HG03469 (cell line): ENCODE results near the gene VPS13D.
"Not testable (repeated sequence)": the region's sequence is repeated elsewhere in the genome, so short reads cannot be mapped to it uniquely, and the experiment has no call there.

Source experiments
- ATAC-seq: cut with Tn5 transposase; IDR thresholded peaks from one replicate; pipeline ENCODE4 v1.9.1; 2021; ENCODE audit warnings: mild to moderate bottlenecking, moderate library complexity, moderate number of reproducible peaks; ENCODE audit not compliant: unreplicated experiment

VPS13D gene

DNA sequence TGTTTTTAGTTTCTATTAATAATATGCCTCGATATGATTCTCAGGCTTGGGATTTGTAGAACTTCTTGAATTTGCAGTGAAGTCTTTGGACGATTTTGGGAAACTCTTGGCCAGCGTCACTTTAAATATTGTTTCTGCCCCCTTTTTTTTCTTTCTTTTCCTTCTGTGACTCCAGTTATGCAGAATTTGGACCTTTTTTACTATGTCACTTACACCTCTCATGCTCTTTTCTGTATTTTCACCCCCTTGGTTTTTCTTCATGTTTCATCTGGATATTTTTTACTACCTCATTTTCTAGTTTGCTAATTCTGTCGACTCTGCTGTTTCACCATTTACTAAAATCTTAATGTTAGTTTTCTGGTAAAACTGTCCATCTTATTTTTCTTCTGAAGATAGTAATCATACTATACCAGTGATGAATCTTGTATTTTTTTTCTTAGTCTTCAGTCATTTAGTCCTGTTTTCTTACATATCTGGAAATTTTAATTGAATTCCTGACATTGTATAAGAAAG, 214.6 kb downstream of the VPS13D start:
- no peak for ATAC-seq

- ATAC-seq: no peak
These were observed 215.4 kb downstream of the VPS13D start for GRCh38 chr1:12445257-12445656.

DNA sequence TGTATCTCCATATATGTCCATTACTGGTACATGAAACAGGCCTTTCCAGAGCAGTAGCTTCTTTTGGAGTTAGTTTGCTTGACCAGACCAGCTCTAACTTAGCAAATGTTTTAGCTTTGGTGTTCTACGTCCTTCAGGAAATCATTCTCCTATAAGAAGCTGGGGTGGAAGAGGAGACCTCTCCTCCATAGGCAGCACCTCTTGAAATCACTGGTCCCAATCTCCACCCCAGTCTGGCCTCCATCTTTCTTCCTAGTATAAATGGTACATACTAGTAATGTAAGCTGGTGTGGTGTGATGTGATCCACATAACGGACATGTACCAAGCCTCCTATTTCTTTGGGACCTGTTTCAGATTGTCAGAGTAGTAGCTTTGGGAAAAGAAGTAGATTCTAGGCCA, 216.8 kb downstream of the VPS13D start:
- no peak for ATAC-seq

- no peak for ATAC-seq
These were observed 217.5 kb downstream of the VPS13D start for GRCh38 chr1:12447307-12447706.

GRCh38 chr1:12447849-12448312, 218.1 kb downstream of the VPS13D start:
- ATAC-seq: no peak

GRCh38 chr1:12448746-12449177, 218.9 kb downstream of the VPS13D start:
- no peak for ATAC-seq

- no peak for ATAC-seq
These were observed 220.4 kb downstream of the VPS13D start for GRCh38 chr1:12450090-12450755.

DNA sequence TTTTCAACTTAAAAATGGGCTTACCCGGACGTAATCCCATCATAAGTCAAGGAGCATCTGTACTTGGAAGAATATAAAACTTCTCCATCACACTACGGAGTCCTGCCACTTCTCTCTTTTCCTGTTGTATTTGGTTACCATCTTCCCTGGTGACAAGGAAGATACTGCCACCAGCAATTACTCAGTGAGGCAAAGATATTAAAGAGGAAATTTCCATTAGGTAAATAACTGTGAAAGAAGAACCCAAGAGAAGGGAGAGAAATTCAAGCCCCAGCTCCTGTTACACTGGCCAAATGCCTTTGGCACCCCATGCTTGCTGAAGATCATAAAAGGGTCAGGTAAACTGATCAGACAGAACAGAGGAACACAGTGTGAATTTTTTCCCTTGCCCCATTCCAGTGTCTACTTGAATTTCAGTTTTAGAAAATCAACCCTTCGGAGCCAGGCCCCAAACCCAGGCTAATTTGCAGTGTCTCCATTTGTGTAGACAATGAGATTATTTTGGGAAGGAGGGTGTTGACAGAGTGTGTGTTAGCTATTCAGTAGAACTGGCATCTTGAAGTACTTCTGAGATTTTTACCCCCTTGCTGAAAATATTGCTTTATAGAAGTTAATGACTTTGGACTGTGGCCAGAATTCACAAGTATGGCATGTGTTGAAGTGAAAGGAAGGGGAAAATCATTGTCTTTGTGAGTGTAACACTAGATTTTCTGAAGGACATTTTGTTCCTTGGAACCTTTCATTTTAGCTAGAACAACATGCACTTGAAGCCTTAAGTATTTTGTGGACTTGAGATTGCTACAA, 221.1 kb downstream of the VPS13D start:
- no peak for ATAC-seq

DNA sequence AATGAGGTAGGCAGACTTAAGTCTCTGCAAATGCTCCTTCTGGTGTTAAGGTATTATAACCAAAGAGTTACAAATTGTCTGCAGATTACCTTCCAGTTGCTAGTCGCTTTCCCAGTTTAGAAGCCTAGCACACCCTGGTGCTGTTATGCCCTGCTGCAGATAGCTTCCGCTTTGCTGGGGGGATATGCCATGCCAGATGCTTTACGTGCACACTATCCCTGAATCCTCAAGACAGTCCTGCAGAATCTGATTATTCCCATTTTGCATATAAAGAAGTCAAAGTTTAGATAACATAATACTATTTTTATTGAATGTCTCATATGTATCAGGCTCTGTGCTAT, 221.7 kb downstream of the VPS13D start:
- ATAC-seq: no peak

GRCh38 chr1:12452262-12452661, 222.4 kb downstream of the VPS13D start:
- ATAC-seq: no peak

DNA sequence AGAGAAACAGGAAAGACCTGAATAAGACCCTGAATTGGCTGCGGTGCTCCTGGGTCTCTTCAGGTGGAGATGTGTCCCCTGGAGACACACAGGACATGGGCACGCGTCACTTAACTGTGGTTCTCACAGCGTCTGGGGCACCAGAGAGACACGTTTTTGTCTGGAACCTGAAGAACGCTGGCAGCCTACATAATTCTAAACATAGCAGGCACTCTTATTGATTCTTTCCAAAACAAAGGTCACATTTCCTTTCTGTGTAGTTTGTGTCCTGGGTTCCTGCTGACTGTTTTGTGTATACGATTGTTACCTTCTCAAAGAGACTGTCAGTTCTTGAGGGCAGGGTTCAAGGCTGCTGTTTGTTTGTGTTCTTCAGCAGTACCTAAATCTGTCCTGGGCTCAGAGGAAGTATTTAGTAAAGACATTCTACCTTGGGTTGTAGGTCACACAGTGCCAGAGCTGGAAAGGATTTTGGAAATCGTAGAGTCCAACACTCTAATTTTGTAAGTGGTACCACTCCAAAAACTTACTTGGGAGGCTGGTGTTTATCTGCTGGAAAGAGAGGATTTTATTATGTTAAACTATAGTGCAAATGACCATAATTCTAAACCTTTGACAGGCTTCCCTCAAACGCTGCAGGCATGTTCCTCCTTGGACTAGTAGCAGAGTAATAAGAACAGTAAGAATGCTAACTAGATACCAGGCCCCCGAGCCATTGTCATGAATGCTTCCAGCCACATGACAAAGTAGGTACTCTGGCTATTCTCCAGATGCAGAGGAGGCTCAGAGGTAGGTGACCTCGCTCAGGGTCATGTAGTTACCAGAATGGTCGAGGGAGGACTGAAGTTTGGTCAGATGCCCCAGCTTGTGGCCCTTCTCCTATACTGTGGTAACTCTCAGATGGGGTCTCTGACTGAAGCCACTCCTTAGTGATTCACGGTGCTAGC, 223.8 kb downstream of the VPS13D start:
- no peak for ATAC-seq

DNA sequence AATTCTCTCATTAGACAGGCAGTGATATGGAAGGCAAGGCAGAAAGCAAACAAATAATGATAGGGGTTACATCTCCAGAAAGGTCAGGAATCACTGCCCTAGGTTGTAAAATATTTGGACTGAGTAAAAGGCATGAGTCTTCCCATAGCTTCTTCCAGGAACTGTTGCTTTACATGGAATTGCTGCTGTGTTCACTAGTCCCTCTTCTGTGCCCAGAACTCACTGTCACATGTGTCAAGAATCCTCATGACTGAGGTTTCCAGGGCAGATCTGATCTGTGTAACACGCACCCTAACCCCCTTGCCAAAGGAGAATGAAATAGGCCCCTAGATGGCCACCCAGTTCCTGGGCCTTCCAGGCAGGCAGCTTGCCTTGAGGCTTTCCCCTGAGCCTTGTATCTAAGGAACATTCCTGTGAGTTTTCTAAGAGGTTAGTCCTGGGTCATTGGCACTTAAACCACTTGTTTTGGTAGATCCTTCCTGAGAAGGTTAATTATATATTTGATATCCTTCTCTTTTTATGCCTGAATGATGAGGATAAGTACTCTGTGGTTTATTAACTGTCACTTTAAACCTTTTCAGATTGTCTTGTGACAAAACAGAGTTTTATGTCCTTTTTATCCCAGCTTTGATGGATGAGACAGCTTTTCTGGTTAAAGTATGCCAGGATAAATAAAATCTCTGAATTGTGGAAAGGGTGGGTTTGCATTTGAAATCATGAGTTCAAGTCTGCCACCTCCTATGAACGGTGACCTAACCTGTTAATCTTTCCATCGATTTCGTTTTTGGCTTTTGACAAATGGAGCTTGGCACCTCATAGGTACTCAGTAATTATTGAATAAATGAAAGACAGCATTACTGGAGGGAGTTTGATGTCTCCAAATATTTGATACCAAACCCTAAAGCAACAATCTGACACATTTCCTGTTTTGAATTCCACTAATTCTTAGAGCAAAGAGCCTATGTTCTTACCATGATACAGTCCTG, 224.9 kb downstream of the VPS13D start:
- no peak for ATAC-seq

GRCh38 chr1:12456081-12456480, 226.3 kb downstream of the VPS13D start:
- not testable (repeated sequence) for ATAC-seq

GRCh38 chr1:12456979-12457378, 227.1 kb downstream of the VPS13D start:
- no peak for ATAC-seq

DNA sequence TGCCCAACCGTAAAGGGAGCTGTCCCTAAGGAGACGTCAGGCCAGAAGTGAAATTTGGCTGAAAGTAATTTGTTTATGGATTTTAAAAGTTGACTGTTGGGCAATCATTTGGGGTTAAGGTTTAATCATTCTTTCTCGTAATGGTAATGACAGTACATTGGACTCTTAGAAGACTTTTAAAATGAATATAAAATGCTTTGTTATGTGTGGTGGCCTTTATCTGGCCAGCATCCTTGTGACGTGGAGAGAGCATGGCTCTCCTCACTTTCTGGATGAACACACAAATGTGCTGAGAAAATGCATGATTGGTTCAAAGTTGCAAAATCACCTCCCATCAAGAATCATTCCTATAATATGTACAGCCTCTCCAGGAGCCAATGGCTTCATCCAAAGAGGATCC, 227.9 kb downstream of the VPS13D start:
- ATAC-seq: no peak

- no peak for ATAC-seq
These were observed 228.7 kb downstream of the VPS13D start for GRCh38 chr1:12458571-12458970.

- no peak for ATAC-seq
These were observed 230.3 kb downstream of the VPS13D start for GRCh38 chr1:12460121-12460520.

GRCh38 chr1:12460911-12461621, 231.2 kb downstream of the VPS13D start:
- ATAC-seq: no peak

DNA sequence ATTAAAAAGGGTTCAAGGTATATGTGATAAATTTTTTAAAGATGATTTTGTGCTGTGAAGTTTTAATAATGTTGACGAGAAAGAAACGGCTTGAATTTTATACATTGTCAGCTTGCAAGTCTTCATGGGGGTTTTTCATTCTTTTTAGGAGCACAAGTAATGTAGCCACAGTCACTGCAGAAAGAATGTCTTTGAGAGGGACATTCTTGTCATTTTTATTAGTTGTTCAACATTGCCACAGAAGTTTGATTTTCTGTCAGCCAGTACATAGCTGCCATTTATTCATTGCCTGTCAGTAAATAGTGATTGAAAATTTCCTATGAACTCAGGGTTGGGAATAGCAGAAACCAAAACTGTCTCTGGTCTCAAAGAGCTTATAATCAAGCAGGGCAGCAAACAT, 231.9 kb downstream of the VPS13D start:
- no peak for ATAC-seq
